ENCODE measurements around the gene COL4A2. TPM values are rescaled to one million over a fixed set of nuclear protein-coding genes. Genes with fewer than 3 reads are reported as not detected.

COL4A2 gene
- polyA plus RNA-seq, 2 of the 4 experiments (the other 2 are of a cell fraction), result 46.9 to 119 TPM

DNA sequence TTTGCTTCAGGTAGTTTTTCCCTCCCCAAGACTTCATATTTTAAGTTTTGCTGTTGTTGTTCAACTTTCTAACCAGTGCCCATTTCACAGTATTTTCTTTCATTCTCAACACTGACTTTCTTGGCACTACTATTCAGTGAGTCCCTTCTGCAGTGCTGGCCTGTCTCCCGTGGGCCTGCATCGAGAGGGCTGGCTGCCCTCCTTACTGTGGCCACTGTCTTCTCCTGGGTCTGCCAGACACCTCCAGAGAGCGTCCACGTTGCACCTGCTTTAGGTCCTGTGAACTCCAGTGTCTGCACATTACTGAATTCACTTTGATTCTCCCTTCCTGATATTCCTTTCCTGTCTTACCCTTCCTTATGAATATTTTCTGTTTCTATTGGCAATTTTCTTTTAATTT lies 27.4 kb upstream of the COL4A2 start (continued):
- no peak for TF ChIP-seq CBX2 (IDR thresholded peaks at IDR 0.05; ENCODE audit: borderline replicate concordance, low read depth)
- TF ChIP-seq KDM5A (IDR thresholded peaks at IDR 0.05), result no peak
- no peak for TF ChIP-seq POLR2AphosphoS2 (conservative IDR thresholded peaks at IDR 0.05; ENCODE audit: low read length)
- TF ChIP-seq USF2 (IDR thresholded peaks at IDR 0.05), result no peak

DNA sequence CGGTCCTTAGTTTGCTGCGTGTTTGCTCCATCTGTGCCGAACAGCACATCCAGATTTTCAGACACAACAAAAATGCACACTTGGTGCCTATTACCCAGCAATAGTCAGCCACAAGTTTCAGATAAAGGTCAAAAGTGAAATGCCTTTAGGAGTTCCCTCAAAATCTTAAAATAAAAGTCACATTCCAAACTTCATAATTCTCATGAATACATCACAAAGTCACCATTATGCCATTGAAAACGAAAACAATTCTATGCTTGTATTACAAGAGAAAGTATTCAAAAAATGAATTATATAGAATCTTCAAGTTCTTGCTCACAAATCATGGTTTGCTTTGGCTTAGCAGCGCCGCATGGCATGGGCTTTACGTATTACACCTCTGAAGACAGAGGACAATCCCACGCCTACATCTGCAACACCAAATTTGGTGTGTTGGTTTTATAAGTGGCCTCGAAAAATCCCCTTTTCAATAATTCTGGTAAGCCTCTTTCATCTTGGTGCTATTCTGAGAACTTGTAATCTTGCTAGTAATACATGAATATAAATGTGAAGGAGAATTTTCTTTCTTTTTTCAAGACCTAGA lies 26.8 kb upstream of the COL4A2 start:
- H3K4me3 ChIP-seq, result no peak overlapping the region
- WGBS (ENCODE audit: missing lambda C conversion rate), result 92% methylated on average over 9 of the region's 9 CpGs
- ChIA-PET CTCF (interaction anchor here (0.6 kb wide), 1 partner anchor 29 kb away, joined by 3 read pairs; no protein-coding TSS in a partner anchor), POLR2A (no interaction called here)
- no peak overlapping the region for H3K4me2 ChIP-seq
- no peak overlapping the region for H3K27ac ChIP-seq
- TF ChIP-seq ZFP36 (IDR thresholded peaks at IDR 0.05; ENCODE audit: borderline replicate concordance, partially characterized antibody), result no peak
- TF ChIP-seq EP300 (IDR thresholded peaks at IDR 0.05), result no peak
- no peak for TF ChIP-seq KDM1A (IDR thresholded peaks at IDR 0.05; ENCODE audit: low read depth)
- TF ChIP-seq USF2 (IDR thresholded peaks at IDR 0.05), result no peak
- TF ChIP-seq RCOR1 (IDR thresholded peaks at IDR 0.05; ENCODE audit: low read depth, low read length), result no peak
- TF ChIP-seq RFX5 (IDR thresholded peaks at IDR 0.05), result no peak
- TF ChIP-seq ATOH8 (CRISPR knock-in tag; IDR thresholded peaks at IDR 0.05; ENCODE audit: low read depth), result no peak
- no peak for TF ChIP-seq RARB (CRISPR knock-in tag; IDR thresholded peaks at IDR 0.05)
- no peak for TF ChIP-seq MAZ (IDR thresholded peaks at IDR 0.05; ENCODE audit: borderline replicate concordance, low read depth, low read length)
- TF ChIP-seq TP53 (CRISPR knock-in tag; IDR thresholded peaks at IDR 0.05), result no peak
- TF ChIP-seq, protein P1, sequence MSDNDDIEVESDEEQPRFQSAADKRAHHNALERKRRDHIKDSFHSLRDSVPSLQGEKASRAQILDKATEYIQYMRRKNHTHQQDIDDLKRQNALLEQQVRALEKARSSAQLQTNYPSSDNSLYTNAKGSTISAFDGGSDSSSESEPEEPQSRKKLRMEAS (IDR thresholded peaks at IDR 0.05), result no peak
- TF ChIP-seq CBX2 (IDR thresholded peaks at IDR 0.05; ENCODE audit: borderline replicate concordance, low read depth), result no peak
- TF ChIP-seq FOSL2 (IDR thresholded peaks at IDR 0.05), result no peak
- TF ChIP-seq FOSL2 (CRISPR knock-in tag; IDR thresholded peaks at IDR 0.05), result no peak
- no peak for TF ChIP-seq PHF8 (IDR thresholded peaks at IDR 0.05; ENCODE audit: borderline replicate concordance, low read depth)
- no peak for TF ChIP-seq MAFK (IDR thresholded peaks at IDR 0.05; ENCODE audit: partially characterized antibody)
- no peak for TF ChIP-seq HEYL (CRISPR knock-in tag; IDR thresholded peaks at IDR 0.05)
- TF ChIP-seq CHD2 (IDR thresholded peaks at IDR 0.05; ENCODE audit: low read length, partially characterized antibody), result no peak
- TF ChIP-seq MYC (IDR thresholded peaks at IDR 0.05; ENCODE audit: borderline replicate concordance, low read length), result no peak
- H3K4me1 ChIP-seq, result peaks cover 11% of the 10 kb centered on the region; the same call in 2 of the 3 replicates
- no peak for DNase-seq (ENCODE audit: low read depth in 1 of 2, low spot score in 1 of 2)
- FAIRE-seq, result no peak
- no peaks in the 10 kb centered on the region for H3K9me3 ChIP-seq
- ATAC-seq, result no peak

DNA sequence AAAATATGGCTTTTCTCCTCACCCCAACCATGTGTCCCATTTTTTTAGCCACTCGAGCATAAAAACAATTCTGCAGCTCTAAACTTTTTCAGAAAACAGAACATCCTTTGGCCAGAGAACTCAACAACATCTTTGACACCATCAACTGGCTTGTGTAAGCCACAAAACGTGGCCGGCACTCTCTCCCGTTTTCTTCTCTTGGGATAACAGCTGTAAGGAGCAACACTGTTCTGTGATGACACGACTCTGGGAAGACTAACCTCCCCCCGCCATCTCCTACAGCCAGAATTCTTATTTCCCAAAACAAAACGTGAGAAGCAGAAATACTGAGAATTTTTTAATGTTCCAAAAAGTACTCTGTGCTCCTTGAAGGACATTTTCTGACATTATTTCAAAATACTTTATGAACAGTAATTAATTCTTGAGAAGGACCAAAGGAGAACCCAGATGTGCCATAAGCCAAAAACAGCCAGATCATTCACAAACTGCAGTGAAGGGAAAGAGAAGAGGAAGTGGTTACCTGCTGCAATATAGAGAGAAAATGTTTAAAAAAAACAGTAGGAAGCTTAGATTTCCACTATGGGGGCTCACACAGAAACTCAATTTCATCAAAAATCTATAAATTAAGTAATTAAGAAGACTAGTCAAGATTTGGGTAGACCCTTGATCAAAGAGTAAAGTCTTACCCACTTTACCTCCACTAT lies 25.9 kb upstream of the COL4A2 start:
- no peak overlapping the region for H3K4me2 ChIP-seq
- POLR2A ChIA-PET, result no interaction called here
- H3K9me3 ChIP-seq, result no peaks in the 10 kb centered on the region
- peaks cover 11% of the 10 kb centered on the region; the same call in 2 of the 3 replicates for H3K4me1 ChIP-seq
- ATAC-seq, result no peak
- no peak overlapping the region for H3K27ac ChIP-seq
- H3K4me3 ChIP-seq, result no peak overlapping the region
- 76% methylated on average over 6 of the region's 7 CpGs for WGBS (ENCODE audit: missing lambda C conversion rate)
- no peak for DNase-seq (ENCODE audit: low read depth in 1 of 2, low spot score in 1 of 2)
- CTCF ChIA-PET, result no interaction called here
- FAIRE-seq, result no peak
- TF ChIP-seq TFCP2L1 (CRISPR knock-in tag; IDR thresholded peaks at IDR 0.05) (no peak), HOXA7 (CRISPR knock-in tag; IDR thresholded peaks at IDR 0.05) (no peak), SREBF2 (IDR thresholded peaks at IDR 0.05) (no peak), E2F6 (IDR thresholded peaks at IDR 0.05; ENCODE audit: borderline replicate concordance, low read depth) (no peak), MAFK (IDR thresholded peaks at IDR 0.05; ENCODE audit: partially characterized antibody) (no peak), POLR2AphosphoS2 (conservative IDR thresholded peaks at IDR 0.05; ENCODE audit: low read length) (no peak), NR3C1 (IDR thresholded peaks at IDR 0.05) (no peak), ZNF302 (CRISPR knock-in tag; IDR thresholded peaks at IDR 0.05) (no peak), HEYL (CRISPR knock-in tag; IDR thresholded peaks at IDR 0.05) (no peak), FOSL2 (IDR thresholded peaks at IDR 0.05) (no peak), FOSL2 (CRISPR knock-in tag; IDR thresholded peaks at IDR 0.05) (no peak), CHD2 (IDR thresholded peaks at IDR 0.05; ENCODE audit: low read length, partially characterized antibody) (no peak)
